Measurements from ENCODE around the gene SCUBE1.
"Not testable (repeated sequence)": the region's sequence is repeated elsewhere in the genome, so short reads cannot be mapped to it uniquely, and the experiment has no call there.

SCUBE1 gene

GRCh38 chr22:43299736-43300135 lies 43.4 kb downstream of the SCUBE1 start:
- DNase-seq, result no peak

- DNase-seq, result no peak
Observed at GRCh38 chr22:43298062-43298801, 44.9 kb downstream of the SCUBE1 start.

- DNase-seq, result no peak
Observed at GRCh38 chr22:43297270-43298061, 45.7 kb downstream of the SCUBE1 start.

GRCh38 chr22:43296276-43296902 lies 46.8 kb downstream of the SCUBE1 start:
- DNase-seq, result no peak

- DNase-seq, result no peak
Observed at GRCh38 chr22:43295660-43296059, 47.5 kb downstream of the SCUBE1 start.

- DNase-seq, result no peak
Observed at GRCh38 chr22:43295173-43295572, 48.0 kb downstream of the SCUBE1 start.

GRCh38 chr22:43293655-43294392 lies 49.3 kb downstream of the SCUBE1 start:
- no peak for DNase-seq

GRCh38 chr22:43293259-43293654 lies 49.9 kb downstream of the SCUBE1 start:
- DNase-seq, result no peak

GRCh38 chr22:43292630-43293018 lies 50.5 kb downstream of the SCUBE1 start:
- DNase-seq, result no peak

GRCh38 chr22:43291381-43291780 lies 51.8 kb downstream of the SCUBE1 start:
- DNase-seq, result no peak

GRCh38 chr22:43289976-43290721 lies 53.0 kb downstream of the SCUBE1 start:
- peak; percentile 12 for DNase-seq

GRCh38 chr22:43289531-43289963 lies 53.6 kb downstream of the SCUBE1 start:
- DNase-seq, result no peak

GRCh38 chr22:43288807-43289420 lies 54.3 kb downstream of the SCUBE1 start:
- no peak for DNase-seq

GRCh38 chr22:43288378-43288777 lies 54.8 kb downstream of the SCUBE1 start:
- DNase-seq, result no peak

- no peak for DNase-seq
Observed at GRCh38 chr22:43287441-43287840, 55.7 kb downstream of the SCUBE1 start.

GRCh38 chr22:43281394-43281793 lies 61.8 kb downstream of the SCUBE1 start:
- no peak for DNase-seq

GRCh38 chr22:43280523-43280886 lies 62.7 kb downstream of the SCUBE1 start:
- DNase-seq, result not testable (repeated sequence)

- DNase-seq, result no peak
Observed at GRCh38 chr22:43279867-43280522, 63.2 kb downstream of the SCUBE1 start.

GRCh38 chr22:43277987-43278601 lies 65.1 kb downstream of the SCUBE1 start:
- DNase-seq, result peak; percentile 13

GRCh38 chr22:43277091-43277490 lies 66.1 kb downstream of the SCUBE1 start:
- DNase-seq, result no peak

- DNase-seq, result no peak
Observed at GRCh38 chr22:43276321-43276720, 66.9 kb downstream of the SCUBE1 start.

Data from NCI-H146 (cell line).